GM21367 (cell line): ENCODE results near the gene NFKBIE.
A peak's percentile ranks its signal among the peaks of the same experiment; 100 is the strongest.
"Not testable (repeated sequence)": the region's sequence is repeated elsewhere in the genome, so short reads cannot be mapped to it uniquely, and the experiment has no call there.

Experiments
- ATAC-seq: cut with Tn5 transposase; IDR thresholded peaks from one replicate; pipeline ENCODE4 v1.9.1; 2021; ENCODE audit not compliant: unreplicated experiment

Gene NFKBIE

GRCh38 chr6:44265007-44265721, at the start of gene NFKBIE:
Gene NFKBIE (minus strand): TSS chr6:44265551. CDS start chr6:44265346, 205 bp downstream.
- ATAC-seq: no peak

GRCh38 chr6:44314657-44315056, 49.3 kb upstream of the NFKBIE start:
- not testable (repeated sequence) for ATAC-seq

- peak; percentile 82 for ATAC-seq
Observed at GRCh38 chr6:44312901-44313788, 47.8 kb upstream of the NFKBIE start, which contains the start of gene AARS2. Gene AARS2 (minus strand): TSS chr6:44313347. CDS start chr6:44313323, 24 bp downstream.

- ATAC-seq: no peak
Observed at GRCh38 chr6:44311767-44312166, 46.4 kb upstream of the NFKBIE start.

- ATAC-seq: no peak
Observed at GRCh38 chr6:44311304-44311703, 46.0 kb upstream of the NFKBIE start.

- ATAC-seq: no peak
Observed at GRCh38 chr6:44310241-44310640, 44.9 kb upstream of the NFKBIE start.

GRCh38 chr6:44309631-44310030, 44.3 kb upstream of the NFKBIE start:
- ATAC-seq: no peak

- ATAC-seq: no peak
Observed at GRCh38 chr6:44309092-44309491, 43.7 kb upstream of the NFKBIE start.

- ATAC-seq: no peak
Observed at GRCh38 chr6:44307217-44307616, 41.9 kb upstream of the NFKBIE start.

- no peak for ATAC-seq
Observed at GRCh38 chr6:44306710-44307109, 41.4 kb upstream of the NFKBIE start.

GRCh38 chr6:44305200-44305725, 39.9 kb upstream of the NFKBIE start:
- no peak for ATAC-seq

- no peak for ATAC-seq
Observed at GRCh38 chr6:44304282-44305199, 39.2 kb upstream of the NFKBIE start.

GRCh38 chr6:44303842-44304241, 38.5 kb upstream of the NFKBIE start:
- ATAC-seq: no peak

GRCh38 chr6:44302856-44303255, 37.5 kb upstream of the NFKBIE start:
- no peak for ATAC-seq

- ATAC-seq: no peak
Observed at GRCh38 chr6:44301782-44302564, 36.6 kb upstream of the NFKBIE start.

- ATAC-seq: no peak
Observed at GRCh38 chr6:44301106-44301505, 35.8 kb upstream of the NFKBIE start.

GRCh38 chr6:44300292-44300823, 35.0 kb upstream of the NFKBIE start:
- no peak for ATAC-seq

GRCh38 chr6:44298864-44299263, 33.5 kb upstream of the NFKBIE start:
- no peak for ATAC-seq

- ATAC-seq: no peak
Observed at GRCh38 chr6:44298055-44298803, 32.9 kb upstream of the NFKBIE start.
